CD4-positive, alpha-beta T cell (primary cell): ENCODE results near the gene KCNJ6. TPM values are rescaled to one million over a fixed set of nuclear protein-coding genes. Genes with fewer than 3 reads are reported as not detected.

Experiments
- ATAC-seq: fragments of 200-7000 bp; cut with Tn5 transposase; one replicate; pipeline ENCODE4 v1.10.0; 2022; ENCODE audit warnings: mild to moderate bottlenecking; ENCODE audit not compliant: poor library complexity
- CTCF ChIA-PET: fragments of 350-600 bp; sonication (Branson Sonifier 250); formaldehyde crosslinking; loops from one replicate; lab custom pipeline; 2021; ENCODE audit warnings: antibody characterized with exemption, inconsistent platforms; lab: Charles Lee
- POLR2A ChIA-PET: fragments of 350-600 bp; sonication (Branson Sonifier 250); formaldehyde crosslinking; loops from one replicate; lab custom pipeline; 2021; ENCODE audit warnings: antibody characterized with exemption, inconsistent platforms; lab: Charles Lee
- DNase-seq, 14 experiments: peaks; one replicate each; pipeline ENCODE4 v3.0.0-alpha.2; 2013 to 2020; ENCODE audit warnings: mixed read lengths in 2 of 14
- H3K27ac ChIP-seq, 2 donors: one replicate each; pipeline versions ENCODE4 v1.5.1 to v1.7.0; 2013; ENCODE audit warnings: low read length in 2 of 2, low read depth in 1 of 2, mild to moderate bottlenecking in 1 of 2
- H3K27me3 ChIP-seq, 2 experiments: 1 replicate in 1 of 2; 2 replicates in 1 of 2; pipeline versions ENCODE4 v1.6.1 to v1.7.0; 2013; ENCODE audit warnings: low read length in 2 of 2, control low read depth in 1 of 2, mild to moderate bottlenecking in 1 of 2, moderate library complexity in 1 of 2; ENCODE audit not compliant: insufficient read depth in 2 of 2, control insufficient read depth in 1 of 2
- H3K36me3 ChIP-seq: one replicate; pipeline ENCODE4 v1.6.1; 2013; ENCODE audit warnings: low read length, control low read depth; ENCODE audit not compliant: insufficient read depth
- H3K4me1 ChIP-seq: one replicate; pipeline ENCODE4 v1.6.1; 2013; ENCODE audit warnings: low read length, control low read depth; ENCODE audit not compliant: insufficient read depth
- H3K4me3 ChIP-seq: one replicate; pipeline ENCODE4 v1.5.1; 2013; ENCODE audit warnings: mild to moderate bottlenecking, low read length, moderate library complexity
- H3K9me3 ChIP-seq, 2 experiments: 1 replicate in 1 of 2; 2 replicates in 1 of 2; pipeline versions ENCODE4 v1.6.1 to v1.7.0; 2013; ENCODE audit warnings: low read length in 2 of 2, mild to moderate bottlenecking in 2 of 2, control low read depth in 1 of 2, moderate library complexity in 1 of 2; ENCODE audit not compliant: control insufficient read depth in 1 of 2, insufficient read depth in 1 of 2
- H3K27ac Mint-ChIP-seq: one replicate; pipeline ENCODE4 v1.8.0; 2020; ENCODE audit warnings: mixed read lengths
- H3K27me3 Mint-ChIP-seq: one replicate; pipeline ENCODE4 v1.8.0; 2021; ENCODE audit warnings: mixed read lengths
- H3K36me3 Mint-ChIP-seq: one replicate; pipeline ENCODE4 v1.8.0; 2021; ENCODE audit warnings: low read depth, mixed read lengths
- H3K4me1 Mint-ChIP-seq: one replicate; pipeline ENCODE4 v1.8.0; 2021; ENCODE audit warnings: low read depth, mixed read lengths
- H3K4me3 Mint-ChIP-seq: one replicate; pipeline ENCODE4 v1.8.0; 2020; ENCODE audit warnings: mild to moderate bottlenecking, mixed read lengths
- H3K9me3 Mint-ChIP-seq: one replicate; pipeline ENCODE4 v1.8.0; 2020; ENCODE audit warnings: mixed read lengths
- CTCF ChIP-seq: fragments of 200-600 bp; IDR thresholded peaks from one replicate; pipeline ENCODE4 v1.8.0; 2022; ENCODE audit warnings: antibody characterized with exemption, mild to moderate bottlenecking
- intact Hi-C, 2 experiments: fragments of 100-400 bp; cut with DNase I in 1 of 2; cut with micrococcal nuclease in 1 of 2; formaldehyde crosslinking; loops; one replicate each; pipeline versions ENCODE4 v1.15.1 to v1.9.0; 2023 to 2025; cut with DNase I, micrococcal nuclease
- total RNA-seq, 174 experiments: library from RNA in 2 of 174; stranded (reverse) in 2 of 174; gene quantifications; one replicate each; pipeline ENCODE4 v1.2.3 and lab custom pipeline; 2021 to 2026

Gene KCNJ6
- total RNA-seq, 2 experiments from 2014 or later = not detected

GRCh38 chr21:37626320-37626719, 289.9 kb downstream of the KCNJ6 start:
- Histone ChIP-seq H3K27ac (no peak overlapping the region), H3K36me3 (no peaks in the 10 kb centered on the region), H3K4me1 (no peaks in the 10 kb centered on the region), H3K9me3 (no peaks in the 10 kb centered on the region), H3K27me3 (peaks cover 5 to 12% of the 10 kb centered on the region in 2 experiments), H3K4me3 (no peak overlapping the region)
- no peak for TF ChIP-seq CTCF
- CTCF ChIA-PET = interaction anchor here (1.6 kb wide), 1 partner anchor 9 kb away, joined by 3 read pairs; no protein-coding TSS in a partner anchor
- POLR2A ChIA-PET = no interaction called here
- DNase-seq (no peak), ATAC-seq (no peak)
- Mint-ChIP-seq H3K4me3 (no peak overlapping the region), H3K9me3 (no peaks in the 10 kb centered on the region), H3K4me1 (no peaks in the 10 kb centered on the region), H3K27me3 (peaks cover 36% of the 10 kb centered on the region), H3K36me3 (no peaks in the 10 kb centered on the region), H3K27ac (no peak overlapping the region)
- intact Hi-C loops = no loop called here

GRCh38 chr21:37623689-37624088, 292.6 kb downstream of the KCNJ6 start:
- DNase-seq (no peak), ATAC-seq (no peak)
- TF ChIP-seq CTCF = no peak
- no peaks in the 10 kb centered on the region for H3K4me1 ChIP-seq
- no peaks in the 10 kb centered on the region for H3K9me3 ChIP-seq
- Mint-ChIP-seq H3K27ac (no peak overlapping the region), H3K4me3 (no peak overlapping the region), H3K27me3 (peaks cover 29% of the 10 kb centered on the region), H3K36me3 (no peaks in the 10 kb centered on the region), H3K9me3 (no peaks in the 10 kb centered on the region), H3K4me1 (no peaks in the 10 kb centered on the region)
- H3K4me3 ChIP-seq = no peak overlapping the region
- no peak overlapping the region for H3K27ac ChIP-seq
- intact Hi-C loops = no loop called here
- no peaks in the 10 kb centered on the region for H3K27me3 ChIP-seq
- ChIA-PET CTCF (no interaction called here), POLR2A (no interaction called here)
- H3K36me3 ChIP-seq = no peaks in the 10 kb centered on the region

GRCh38 chr21:37623183-37623582, 293.1 kb downstream of the KCNJ6 start:
- Mint-ChIP-seq H3K4me3 (no peak overlapping the region), H3K27me3 (peaks cover 30% of the 10 kb centered on the region), H3K36me3 (no peaks in the 10 kb centered on the region), H3K27ac (no peak overlapping the region), H3K4me1 (no peaks in the 10 kb centered on the region), H3K9me3 (no peaks in the 10 kb centered on the region)
- Histone ChIP-seq H3K9me3 (no peaks in the 10 kb centered on the region), H3K4me1 (no peaks in the 10 kb centered on the region), H3K4me3 (no peak overlapping the region), H3K36me3 (no peaks in the 10 kb centered on the region), H3K27me3 (no peaks in the 10 kb centered on the region), H3K27ac (no peak overlapping the region)
- no peak for DNase-seq
- ChIA-PET CTCF (no interaction called here), POLR2A (no interaction called here)
- intact Hi-C loops = no loop called here
- no peak for TF ChIP-seq CTCF
- no peak for ATAC-seq
